Subcutaneous abdominal adipose tissue (tissue), 5 donors: Measurements from ENCODE around the gene JAKMIP3.

Experiments
- H3K27ac ChIP-seq: one replicate; pipeline ENCODE4 v1.7.0; 2013; ENCODE audit warnings: low read depth, mild to moderate bottlenecking, inconsistent platforms, low read length, moderate library complexity
- H3K27me3 ChIP-seq, 5 donors: one replicate each; pipeline ENCODE4 v1.7.0; 2013; ENCODE audit warnings: low read length in 5 of 5, inconsistent platforms in 1 of 5; ENCODE audit not compliant: control insufficient read depth in 5 of 5, insufficient read depth in 4 of 5
- H3K36me3 ChIP-seq, 5 donors: one replicate each; pipeline ENCODE4 v1.7.0; 2013; ENCODE audit warnings: low read length in 5 of 5; ENCODE audit not compliant: control insufficient read depth in 5 of 5, insufficient read depth in 5 of 5
- H3K4me1 ChIP-seq, 5 donors: one replicate each; pipeline ENCODE4 v1.7.0; 2013; ENCODE audit warnings: low read length in 5 of 5, mild to moderate bottlenecking in 3 of 5, moderate library complexity in 1 of 5; ENCODE audit not compliant: control insufficient read depth in 5 of 5, insufficient read depth in 5 of 5
- H3K4me3 ChIP-seq, 5 donors: one replicate each; pipeline ENCODE4 v1.7.0; 2013; ENCODE audit warnings: low read length in 5 of 5, low read depth in 1 of 5
- H3K9ac ChIP-seq, 5 donors: one replicate each; pipeline ENCODE4 v1.7.0; 2013; ENCODE audit warnings: low read length in 5 of 5, mild to moderate bottlenecking in 4 of 5, moderate library complexity in 3 of 5
- H3K9me3 ChIP-seq, 5 donors: one replicate each; pipeline ENCODE4 v1.7.0; 2013; ENCODE audit warnings: low read length in 5 of 5; ENCODE audit not compliant: control insufficient read depth in 5 of 5
- donor health status: healthy.
- donor health status: healthy.
- donor health status: healthy.
- donor health status: healthy.
- donor health status: healthy.

The JAKMIP3 gene

GRCh38 chr10:132114953-132115520 is 49.3 kb downstream of the JAKMIP3 start:
- H3K9ac ChIP-seq: no peak overlapping the region
- H3K4me3 ChIP-seq: no peak overlapping the region
- no peaks in the 10 kb centered on the region for H3K9me3 ChIP-seq

More at GRCh38 chr10:132114953-132115520, 49.3 kb downstream of the JAKMIP3 start:
- H3K27me3 ChIP-seq: no peaks in the 10 kb centered on the region
- H3K36me3 ChIP-seq: peaks cover 0 to 3% (median 0%) of the 10 kb centered on the region in 5 donors
- H3K27ac ChIP-seq: no peak overlapping the region
- peaks cover 0 to 2% (median 2%) of the 10 kb centered on the region in 5 donors for H3K4me1 ChIP-seq
